HUES6 (cell line): ENCODE results near the gene MTURN.

ENCODE experiments used
- H3K27ac ChIP-seq: 2 replicates; pipeline ENCODE4 v1.7.0; 2013; ENCODE audit warnings: low read depth, mild to moderate bottlenecking, low read length, inconsistent platforms
- H3K27me3 ChIP-seq: 2 replicates; pipeline ENCODE4 v1.6.1; 2013; ENCODE audit warnings: low read length; ENCODE audit not compliant: control insufficient read depth, insufficient read depth
- H3K36me3 ChIP-seq: 2 replicates; pipeline ENCODE4 v1.6.1; 2013; ENCODE audit warnings: low read length; ENCODE audit not compliant: control insufficient read depth, insufficient read depth
- H3K4me1 ChIP-seq: 2 replicates; pipeline ENCODE4 v1.6.1; 2013; ENCODE audit warnings: low read length; ENCODE audit not compliant: control insufficient read depth, insufficient read depth
- H3K4me3 ChIP-seq: 2 replicates; pipeline ENCODE4 v1.5.1; 2013; ENCODE audit warnings: low read depth, low read length
- H3K9ac ChIP-seq: one replicate; pipeline ENCODE4 v1.6.1; 2013; ENCODE audit warnings: mild to moderate bottlenecking, low read length
- H3K9me3 ChIP-seq: 2 replicates; pipeline ENCODE4 v1.6.1; 2013; ENCODE audit warnings: low read depth, low read length; ENCODE audit not compliant: control insufficient read depth, insufficient read depth

The MTURN gene

DNA sequence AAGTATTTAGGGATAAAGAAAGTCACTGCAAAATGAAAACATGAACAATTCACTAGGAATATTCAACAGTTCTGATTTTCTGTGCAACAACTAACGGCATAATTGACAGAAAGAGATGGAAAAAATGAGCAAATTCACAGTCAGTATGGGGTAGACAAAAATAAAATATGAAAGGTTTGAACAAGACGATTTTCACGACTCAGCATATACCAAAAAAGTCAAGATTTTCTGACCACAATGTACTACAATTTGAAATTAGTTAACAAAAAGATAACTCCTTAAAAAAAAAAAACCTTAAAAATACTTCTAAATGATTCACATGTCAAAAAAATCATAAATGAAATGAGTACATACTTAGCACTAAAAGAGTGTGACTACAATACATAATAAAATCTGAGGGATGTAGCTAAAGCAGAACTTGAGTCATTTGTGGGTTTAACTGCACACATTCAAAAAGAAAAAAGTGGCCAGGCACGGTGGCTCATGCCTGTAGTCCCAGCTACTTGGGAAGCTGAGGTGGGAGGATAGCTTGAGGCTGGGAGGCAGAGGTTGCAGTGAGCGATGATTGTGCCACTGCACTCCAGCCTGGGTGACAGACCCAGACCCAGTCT lies 22.6 kb upstream of the MTURN start:
- H3K4me3 ChIP-seq, result no peak overlapping the region
- no peaks in the 10 kb centered on the region for H3K36me3 ChIP-seq
- no peak overlapping the region for H3K27ac ChIP-seq
- H3K9ac ChIP-seq, result no peak overlapping the region
- H3K4me1 ChIP-seq, result no peaks in the 10 kb centered on the region
- H3K9me3 ChIP-seq, result peaks cover 9% of the 10 kb centered on the region; the same call in 1 of the 2 replicates
- H3K27me3 ChIP-seq, result no peaks in the 10 kb centered on the region

GRCh38 chr7:30113144-30113543 lies 21.6 kb upstream of the MTURN start:
- Histone ChIP-seq H3K9me3 (peaks cover 9% of the 10 kb centered on the region; the same call in 1 of the 2 replicates), H3K36me3 (no peaks in the 10 kb centered on the region), H3K9ac (no peak overlapping the region), H3K4me1 (no peaks in the 10 kb centered on the region), H3K27ac (no peak overlapping the region), H3K27me3 (no peaks in the 10 kb centered on the region), H3K4me3 (no peak overlapping the region)

- Histone ChIP-seq H3K27me3 (no peaks in the 10 kb centered on the region), H3K27ac (no peak overlapping the region), H3K36me3 (no peaks in the 10 kb centered on the region), H3K9me3 (peaks cover 9% of the 10 kb centered on the region; the same call in 1 of the 2 replicates), H3K4me1 (no peaks in the 10 kb centered on the region), H3K4me3 (no peak overlapping the region), H3K9ac (no peak overlapping the region)
Observed at GRCh38 chr7:30114536-30115238, 20.1 kb upstream of the MTURN start.

DNA sequence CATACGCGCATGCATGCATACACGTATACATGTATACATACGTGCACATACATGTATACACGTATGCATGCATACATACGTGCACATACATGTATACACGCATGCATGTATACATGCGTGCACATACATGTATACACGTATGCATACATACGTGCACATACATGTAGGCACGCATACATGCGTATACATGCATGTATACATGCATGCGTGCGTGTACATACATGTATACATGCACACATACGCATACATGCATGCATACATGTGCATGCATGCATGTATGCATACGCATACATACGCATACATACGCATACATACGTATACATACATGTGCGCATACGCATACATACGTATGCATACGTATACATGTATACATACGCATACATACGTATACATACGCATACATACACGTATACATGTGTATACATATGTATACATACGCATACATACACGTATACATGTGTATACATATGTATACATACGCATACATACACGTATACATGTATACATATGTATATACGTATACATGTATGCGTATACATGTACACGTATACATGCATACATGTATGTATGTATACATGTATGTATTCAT lies 19.0 kb upstream of the MTURN start:
- no peak overlapping the region for H3K4me3 ChIP-seq
- no peaks in the 10 kb centered on the region for H3K27me3 ChIP-seq
- H3K27ac ChIP-seq, result no peak overlapping the region
- H3K4me1 ChIP-seq, result no peaks in the 10 kb centered on the region
- no peak overlapping the region for H3K9ac ChIP-seq
- H3K9me3 ChIP-seq, result peaks cover 9% of the 10 kb centered on the region; the same call in 1 of the 2 replicates
- H3K36me3 ChIP-seq, result no peaks in the 10 kb centered on the region

DNA sequence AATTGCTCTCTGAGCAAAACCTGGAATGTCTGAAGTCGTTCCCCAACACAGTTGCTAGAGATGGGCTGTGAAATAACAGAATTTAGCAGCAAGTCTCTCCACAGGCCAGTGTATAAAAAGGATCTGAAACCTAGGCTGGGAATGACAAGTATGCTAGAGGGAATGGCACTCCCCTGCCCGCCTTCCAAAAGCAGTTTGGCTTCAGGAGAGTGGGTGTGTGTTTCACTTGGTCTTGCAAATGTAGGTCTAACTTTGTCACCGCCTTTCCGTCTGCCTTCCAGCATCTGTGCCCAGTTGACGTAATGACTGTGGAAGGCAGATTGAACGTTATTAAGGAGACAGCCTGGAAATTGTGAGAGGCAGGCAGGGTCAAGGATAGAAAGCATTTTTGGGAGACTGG lies 18.0 kb upstream of the MTURN start:
- no peaks in the 10 kb centered on the region for H3K36me3 ChIP-seq
- H3K4me1 ChIP-seq, result no peaks in the 10 kb centered on the region
- H3K4me3 ChIP-seq, result no peak overlapping the region
- peaks cover 9% of the 10 kb centered on the region; the same call in 1 of the 2 replicates for H3K9me3 ChIP-seq
- H3K27me3 ChIP-seq, result no peaks in the 10 kb centered on the region
- no peak overlapping the region for H3K27ac ChIP-seq
- H3K9ac ChIP-seq, result no peak overlapping the region

DNA sequence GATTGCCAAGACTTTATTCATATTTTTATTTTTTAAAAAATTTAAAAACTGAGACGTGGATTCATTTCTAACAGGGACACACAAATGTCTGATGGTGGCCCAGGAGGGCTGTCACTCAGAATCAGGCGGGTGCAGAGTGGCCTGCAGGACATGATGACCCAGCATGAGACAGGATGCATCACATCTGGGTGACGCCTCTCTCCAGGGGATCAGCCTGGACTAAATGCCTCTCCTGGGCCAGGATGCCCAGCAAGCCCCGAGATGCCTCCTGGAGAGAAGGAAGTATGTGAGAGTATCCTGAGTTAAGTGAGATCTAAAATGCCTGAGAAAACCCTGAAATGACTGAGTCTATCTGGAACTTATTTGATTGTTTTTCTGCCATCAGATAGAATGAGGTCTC lies 16.9 kb upstream of the MTURN start:
- Histone ChIP-seq H3K4me3 (no peak overlapping the region), H3K27ac (no peak overlapping the region), H3K9ac (no peak overlapping the region), H3K9me3 (peaks cover 8% of the 10 kb centered on the region; the same call in 1 of the 2 replicates), H3K27me3 (no peaks in the 10 kb centered on the region), H3K36me3 (no peaks in the 10 kb centered on the region), H3K4me1 (no peaks in the 10 kb centered on the region)

GRCh38 chr7:30119890-30120577 lies 14.8 kb upstream of the MTURN start:
- no peak overlapping the region for H3K4me3 ChIP-seq
- H3K27ac ChIP-seq, result no peak overlapping the region
- no peaks in the 10 kb centered on the region for H3K27me3 ChIP-seq
- H3K4me1 ChIP-seq, result no peaks in the 10 kb centered on the region
- H3K9ac ChIP-seq, result no peak overlapping the region
- H3K9me3 ChIP-seq, result peaks cover 6% of the 10 kb centered on the region; the same call in 1 of the 2 replicates
- no peaks in the 10 kb centered on the region for H3K36me3 ChIP-seq

GRCh38 chr7:30133736-30134610 lies 813 bp upstream of the MTURN start:
- Histone ChIP-seq H3K9me3 (no peaks in the 10 kb centered on the region), H3K27ac (no peak overlapping the region), H3K27me3 (peaks cover 32% of the 10 kb centered on the region), H3K36me3 (no peaks in the 10 kb centered on the region), H3K4me1 (peaks cover 6% of the 10 kb centered on the region; the same call in 1 of the 2 replicates), H3K4me3 (peak overlapping the region; percentile 98), H3K9ac (peak overlapping the region; percentile 14)

DNA sequence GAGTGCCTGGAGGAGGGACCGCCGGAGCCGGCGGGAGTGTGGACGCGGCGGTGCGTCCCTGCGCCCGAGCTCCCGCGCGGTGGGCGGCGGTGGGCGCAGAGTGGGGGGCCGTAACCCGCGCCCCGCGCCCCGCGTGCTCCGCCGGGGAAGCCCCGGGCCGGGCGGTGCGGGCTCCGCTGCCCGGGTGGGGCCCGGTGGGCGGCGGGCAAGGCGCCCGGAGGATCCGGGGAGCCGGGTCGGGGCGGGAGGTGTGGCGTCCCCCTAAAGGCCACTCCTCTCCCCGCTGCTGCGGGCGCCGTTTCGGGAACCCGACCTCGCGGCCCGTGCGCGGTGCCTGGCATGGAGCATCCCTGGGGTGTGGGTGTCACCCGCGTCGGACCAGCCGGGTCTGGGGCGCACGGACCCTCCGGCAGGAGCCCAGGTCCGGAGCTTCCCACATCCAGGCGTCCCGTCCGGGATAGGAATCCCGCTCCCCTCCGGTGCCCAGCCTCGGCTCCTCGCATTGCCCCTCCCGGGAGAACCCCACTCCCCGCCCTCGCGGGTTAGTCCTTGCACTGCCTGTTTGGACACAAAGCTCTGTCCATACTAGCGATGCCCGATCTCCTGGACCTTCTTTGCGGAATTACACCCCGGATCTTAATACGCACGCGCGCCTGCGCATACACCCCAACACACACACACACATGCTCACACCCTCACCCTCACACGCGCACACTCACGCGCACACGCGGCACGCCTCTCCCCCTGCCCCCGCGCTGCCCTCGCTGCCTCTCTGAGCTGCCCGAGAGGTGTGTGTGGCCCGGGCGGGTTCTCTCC lies 723 bp downstream of the MTURN start:
- Histone ChIP-seq H3K36me3 (no peaks in the 10 kb centered on the region), H3K4me1 (peaks cover 6% of the 10 kb centered on the region; the same call in 1 of the 2 replicates), H3K9me3 (no peaks in the 10 kb centered on the region), H3K27ac (no peak overlapping the region), H3K4me3 (peak overlapping the region; percentile 98), H3K9ac (peak overlapping the region; percentile 63), H3K27me3 (peaks cover 32% of the 10 kb centered on the region)
